Activated naive CD4-positive, alpha-beta T cell treated with anti-CD3 and anti-CD28 coated beads, Interleukin-2, amount 10 ng/mL, durations not matched to agents 7 days and 5 days (primary cell): ENCODE results near the gene XPNPEP2.
"Not testable (repeated sequence)": the region's sequence is repeated elsewhere in the genome, so short reads cannot be mapped to it uniquely, and the experiment has no call there.

ENCODE experiments used
- CTCF ChIA-PET: fragments of 350-600 bp; sonication (Branson Sonifier 250); formaldehyde crosslinking; loops from one replicate; lab custom pipeline; 2021; ENCODE audit warnings: antibody characterized with exemption; lab: Charles Lee
- DNase-seq: peaks from one replicate; pipeline ENCODE4 v3.0.0-alpha.2; 2020
- H3K27ac Mint-ChIP-seq: one replicate; pipeline ENCODE4 v1.8.0; 2021; ENCODE audit warnings: mild to moderate bottlenecking, moderate library complexity, mixed read lengths
- H3K27me3 Mint-ChIP-seq: one replicate; pipeline ENCODE4 v1.8.0; 2021; ENCODE audit warnings: mild to moderate bottlenecking, mixed read lengths
- H3K36me3 Mint-ChIP-seq: one replicate; pipeline ENCODE4 v1.8.0; 2021; ENCODE audit warnings: mixed read lengths
- H3K4me1 Mint-ChIP-seq: one replicate; pipeline ENCODE4 v1.8.0; 2021; ENCODE audit warnings: mixed read lengths
- H3K4me3 Mint-ChIP-seq: one replicate; pipeline ENCODE4 v1.8.0; 2021; ENCODE audit warnings: mild to moderate bottlenecking, moderate library complexity, mixed read lengths
- H3K9me3 Mint-ChIP-seq: one replicate; pipeline ENCODE4 v1.8.0; 2021; ENCODE audit warnings: mixed read lengths

The XPNPEP2 gene

GRCh38 chrX:129728061-129728460 lies 10.7 kb upstream of the XPNPEP2 start:
- CTCF ChIA-PET: interaction anchor here (3.7 to 4.1 kb wide), 2 partner anchors 26 to 73 kb away, joined by 24 to 37 read pairs; partner anchors contain the start of gene APLN
- H3K4me3 Mint-ChIP-seq: no peak overlapping the region
- peaks cover 62% of the 10 kb centered on the region for H3K4me1 Mint-ChIP-seq
- peaks cover 12% of the 10 kb centered on the region for H3K36me3 Mint-ChIP-seq
- no peak for DNase-seq
- no peaks in the 10 kb centered on the region for H3K27me3 Mint-ChIP-seq
- H3K9me3 Mint-ChIP-seq: peaks cover 4% of the 10 kb centered on the region
- H3K27ac Mint-ChIP-seq: no peak overlapping the region

- Mint-ChIP-seq H3K4me1 (peaks cover 65% of the 10 kb centered on the region), H3K9me3 (peaks cover 6% of the 10 kb centered on the region), H3K4me3 (no peak overlapping the region), H3K27ac (peak overlapping the region; percentile 83), H3K27me3 (no peaks in the 10 kb centered on the region), H3K36me3 (peaks cover 9% of the 10 kb centered on the region)
- DNase-seq: no peak
- CTCF ChIA-PET: no interaction called here
Measured at GRCh38 chrX:129731228-129731627, 7.6 kb upstream of the XPNPEP2 start.

- peaks cover 6% of the 10 kb centered on the region for H3K9me3 Mint-ChIP-seq
- DNase-seq: no peak
- H3K27me3 Mint-ChIP-seq: no peaks in the 10 kb centered on the region
- H3K36me3 Mint-ChIP-seq: peaks cover 9% of the 10 kb centered on the region
- CTCF ChIA-PET: no interaction called here
- H3K4me3 Mint-ChIP-seq: no peak overlapping the region
- peaks cover 69% of the 10 kb centered on the region for H3K4me1 Mint-ChIP-seq
- H3K27ac Mint-ChIP-seq: no peak overlapping the region
Measured at GRCh38 chrX:129732857-129733256, 5.9 kb upstream of the XPNPEP2 start.

GRCh38 chrX:129733335-129733734 lies 5.4 kb upstream of the XPNPEP2 start:
- no peak for DNase-seq
- Mint-ChIP-seq H3K27me3 (no peaks in the 10 kb centered on the region), H3K4me1 (peaks cover 74% of the 10 kb centered on the region), H3K27ac (no peak overlapping the region), H3K4me3 (no peak overlapping the region), H3K9me3 (peaks cover 6% of the 10 kb centered on the region), H3K36me3 (peaks cover 9% of the 10 kb centered on the region)
- CTCF ChIA-PET: no interaction called here

- no peak overlapping the region for H3K4me3 Mint-ChIP-seq
- H3K27me3 Mint-ChIP-seq: no peaks in the 10 kb centered on the region
- peak overlapping the region; percentile 24 for H3K27ac Mint-ChIP-seq
- DNase-seq: no peak
- peaks cover under 1% of the 10 kb centered on the region for H3K36me3 Mint-ChIP-seq
- peaks cover 3% of the 10 kb centered on the region for H3K9me3 Mint-ChIP-seq
- peaks cover 63% of the 10 kb centered on the region for H3K4me1 Mint-ChIP-seq
- CTCF ChIA-PET: interaction anchor here (0.7 to 5.5 kb wide), 4 partner anchors 10 to 47 kb away, joined by 3 to 30 read pairs (median 4); no protein-coding TSS in a partner anchor
Measured at GRCh38 chrX:129736491-129736890, 2.3 kb upstream of the XPNPEP2 start.

- CTCF ChIA-PET: interaction anchor here (1.5 to 5.5 kb wide), 3 partner anchors 12 to 46 kb away, joined by 4 to 30 read pairs (median 6); no protein-coding TSS in a partner anchor
- Mint-ChIP-seq H3K4me1 (peaks cover 61% of the 10 kb centered on the region), H3K36me3 (no peaks in the 10 kb centered on the region), H3K27ac (peak overlapping the region; percentile 52), H3K27me3 (no peaks in the 10 kb centered on the region), H3K9me3 (peaks cover 2% of the 10 kb centered on the region), H3K4me3 (no peak overlapping the region)
- DNase-seq: no peak
Measured at GRCh38 chrX:129737916-129738315, 863 bp upstream of the XPNPEP2 start.

- Mint-ChIP-seq H3K27me3 (no peaks in the 10 kb centered on the region), H3K4me3 (no peak overlapping the region), H3K9me3 (no peaks in the 10 kb centered on the region), H3K36me3 (no peaks in the 10 kb centered on the region), H3K27ac (no peak overlapping the region), H3K4me1 (peaks cover 74% of the 10 kb centered on the region)
- no peak for DNase-seq
- CTCF ChIA-PET: no interaction called here
Measured at GRCh38 chrX:129739578-129739977, 799 bp downstream of the XPNPEP2 start.

- peak overlapping the region; percentile 87 for H3K27ac Mint-ChIP-seq
- H3K27me3 Mint-ChIP-seq: no peaks in the 10 kb centered on the region
- H3K9me3 Mint-ChIP-seq: no peaks in the 10 kb centered on the region
- H3K4me1 Mint-ChIP-seq: peaks cover 74% of the 10 kb centered on the region
- H3K36me3 Mint-ChIP-seq: no peaks in the 10 kb centered on the region
- H3K4me3 Mint-ChIP-seq: no peak overlapping the region
- DNase-seq: peak; percentile 29
- CTCF ChIA-PET: interaction anchor here (1.1 kb wide), 1 partner anchor 106 kb away, joined by 3 read pairs; no protein-coding TSS in a partner anchor
Measured at GRCh38 chrX:129741880-129742758, 3.3 kb downstream of the XPNPEP2 start.

GRCh38 chrX:129742759-129743152 lies 4.0 kb downstream of the XPNPEP2 start:
- DNase-seq: peak; percentile 26
- H3K27me3 Mint-ChIP-seq, H3K9me3 Mint-ChIP-seq, H3K4me3 Mint-ChIP-seq, H3K36me3 Mint-ChIP-seq: not testable (repeated sequence)
- H3K4me1 Mint-ChIP-seq: peaks cover 70% of the 10 kb centered on the region
- CTCF ChIA-PET: interaction anchor here (1.1 kb wide), 1 partner anchor 106 kb away, joined by 3 read pairs; no protein-coding TSS in a partner anchor
- H3K27ac Mint-ChIP-seq: peak overlapping the region; percentile 87

- CTCF ChIA-PET: interaction anchor here (1.0 to 1.7 kb wide), 4 partner anchors 10 to 80 kb away, joined by 3 to 8 read pairs (median 4); no protein-coding TSS in a partner anchor
- Mint-ChIP-seq H3K9me3 (no peaks in the 10 kb centered on the region), H3K36me3 (no peaks in the 10 kb centered on the region), H3K27ac (peak overlapping the region; percentile 92), H3K4me1 (peaks cover 67% of the 10 kb centered on the region), H3K27me3 (no peaks in the 10 kb centered on the region), H3K4me3 (peak overlapping the region; percentile 33)
- DNase-seq: peak; percentile 27
Measured at GRCh38 chrX:129743821-129744220, 5.0 kb downstream of the XPNPEP2 start.

- CTCF ChIA-PET: interaction anchor here (1.4 to 1.7 kb wide), 3 partner anchors 9 to 79 kb away, joined by 3 to 8 read pairs (median 6); no protein-coding TSS in a partner anchor
- H3K27ac Mint-ChIP-seq: peak overlapping the region; percentile 92
- peak overlapping the region; percentile 25 for H3K4me3 Mint-ChIP-seq
- H3K9me3 Mint-ChIP-seq: no peaks in the 10 kb centered on the region
- no peaks in the 10 kb centered on the region for H3K27me3 Mint-ChIP-seq
- DNase-seq: peak; percentile 77
- peaks cover 65% of the 10 kb centered on the region for H3K4me1 Mint-ChIP-seq
- no peaks in the 10 kb centered on the region for H3K36me3 Mint-ChIP-seq
Measured at GRCh38 chrX:129744861-129745321, 6.1 kb downstream of the XPNPEP2 start.

- CTCF ChIA-PET: interaction anchor here (0.6 to 1.4 kb wide), 4 partner anchors 11 to 109 kb away, joined by 3 to 4 read pairs (median 3); no protein-coding TSS in a partner anchor
- Mint-ChIP-seq H3K27me3 (no peaks in the 10 kb centered on the region), H3K4me3 (no peak overlapping the region), H3K4me1 (peaks cover 57% of the 10 kb centered on the region), H3K36me3 (no peaks in the 10 kb centered on the region), H3K9me3 (no peaks in the 10 kb centered on the region), H3K27ac (no peak overlapping the region)
- DNase-seq: no peak
Measured at GRCh38 chrX:129746557-129747470, 8.0 kb downstream of the XPNPEP2 start.

GRCh38 chrX:129747533-129747932 lies 8.8 kb downstream of the XPNPEP2 start:
- H3K4me3 Mint-ChIP-seq: no peak overlapping the region
- peaks cover 57% of the 10 kb centered on the region for H3K4me1 Mint-ChIP-seq
- CTCF ChIA-PET: interaction anchor here (0.6 kb wide), 1 partner anchor 110 kb away, joined by 3 read pairs; no protein-coding TSS in a partner anchor
- no peak overlapping the region for H3K27ac Mint-ChIP-seq
- H3K36me3 Mint-ChIP-seq: no peaks in the 10 kb centered on the region
- DNase-seq: no peak
- no peaks in the 10 kb centered on the region for H3K27me3 Mint-ChIP-seq
- no peaks in the 10 kb centered on the region for H3K9me3 Mint-ChIP-seq
